HFF-Myc (cell line): ENCODE results near the gene EEF1G.
"Not testable (repeated sequence)": the region's sequence is repeated elsewhere in the genome, so short reads cannot be mapped to it uniquely, and the experiment has no call there.

Source experiments
- DNase-seq: peaks from one replicate; pipeline ENCODE4 v3.0.0-alpha.2; 2011; ENCODE audit warnings: low read depth; ENCODE audit errors: extremely low read depth
- H3K4me3 ChIP-seq: replicated peaks from 2 replicates; pipeline ENCODE4 v1.5.1; 2011; ENCODE audit warnings: low read depth, mild to moderate bottlenecking, control low read depth, low read length
- TF ChIP-seq, protein P1 (sequence below): IDR thresholded peaks from 2 replicates; pipeline ENCODE4 v1.5.1; 2012; ENCODE audit warnings: mild to moderate bottlenecking, low read depth, low read length, control low read depth; ENCODE audit errors: missing control alignments

Gene EEF1G

GRCh38 chr11:62566247-62566646 is 7.4 kb downstream of the EEF1G start:
- no peak overlapping the region for H3K4me3 ChIP-seq
- no peak for DNase-seq
- TF ChIP-seq, protein P1, sequence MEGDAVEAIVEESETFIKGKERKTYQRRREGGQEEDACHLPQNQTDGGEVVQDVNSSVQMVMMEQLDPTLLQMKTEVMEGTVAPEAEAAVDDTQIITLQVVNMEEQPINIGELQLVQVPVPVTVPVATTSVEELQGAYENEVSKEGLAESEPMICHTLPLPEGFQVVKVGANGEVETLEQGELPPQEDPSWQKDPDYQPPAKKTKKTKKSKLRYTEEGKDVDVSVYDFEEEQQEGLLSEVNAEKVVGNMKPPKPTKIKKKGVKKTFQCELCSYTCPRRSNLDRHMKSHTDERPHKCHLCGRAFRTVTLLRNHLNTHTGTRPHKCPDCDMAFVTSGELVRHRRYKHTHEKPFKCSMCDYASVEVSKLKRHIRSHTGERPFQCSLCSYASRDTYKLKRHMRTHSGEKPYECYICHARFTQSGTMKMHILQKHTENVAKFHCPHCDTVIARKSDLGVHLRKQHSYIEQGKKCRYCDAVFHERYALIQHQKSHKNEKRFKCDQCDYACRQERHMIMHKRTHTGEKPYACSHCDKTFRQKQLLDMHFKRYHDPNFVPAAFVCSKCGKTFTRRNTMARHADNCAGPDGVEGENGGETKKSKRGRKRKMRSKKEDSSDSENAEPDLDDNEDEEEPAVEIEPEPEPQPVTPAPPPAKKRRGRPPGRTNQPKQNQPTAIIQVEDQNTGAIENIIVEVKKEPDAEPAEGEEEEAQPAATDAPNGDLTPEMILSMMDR, result no peak

- H3K4me3 ChIP-seq, result no peak overlapping the region
- TF ChIP-seq, protein P1, result no peak
- DNase-seq, result no peak
These were observed 8.4 kb downstream of the EEF1G start for GRCh38 chr11:62565100-62565802.

- not testable (repeated sequence) for H3K4me3 ChIP-seq, DNase-seq
These were observed 11.9 kb downstream of the EEF1G start for GRCh38 chr11:62561677-62562230.

- no peak overlapping the region for H3K4me3 ChIP-seq
- TF ChIP-seq, protein P1, result peak; percentile 87
- peak; percentile 97 for DNase-seq
These were observed 13.1 kb downstream of the EEF1G start for GRCh38 chr11:62560566-62561103.

DNA sequence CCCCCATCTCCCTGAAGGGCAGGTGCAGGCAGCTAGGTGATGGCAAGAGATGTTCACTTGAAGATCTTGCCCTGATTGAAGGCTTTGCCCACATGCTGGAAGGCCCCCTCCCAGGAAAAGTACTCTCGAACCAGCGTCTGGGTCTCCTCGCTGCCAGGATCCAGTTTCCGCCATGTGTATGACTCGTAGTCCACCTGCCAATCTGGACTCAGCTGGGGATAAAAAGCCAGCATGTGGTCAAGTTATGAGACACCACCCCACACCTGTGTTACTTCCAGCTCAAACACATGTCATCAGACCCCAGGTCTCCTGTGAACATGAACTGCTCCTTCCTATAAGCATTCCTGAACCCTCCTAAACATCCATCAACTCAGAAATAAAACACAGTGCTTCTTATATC is 14.1 kb downstream of the EEF1G start:
- not testable (repeated sequence) for DNase-seq

DNA sequence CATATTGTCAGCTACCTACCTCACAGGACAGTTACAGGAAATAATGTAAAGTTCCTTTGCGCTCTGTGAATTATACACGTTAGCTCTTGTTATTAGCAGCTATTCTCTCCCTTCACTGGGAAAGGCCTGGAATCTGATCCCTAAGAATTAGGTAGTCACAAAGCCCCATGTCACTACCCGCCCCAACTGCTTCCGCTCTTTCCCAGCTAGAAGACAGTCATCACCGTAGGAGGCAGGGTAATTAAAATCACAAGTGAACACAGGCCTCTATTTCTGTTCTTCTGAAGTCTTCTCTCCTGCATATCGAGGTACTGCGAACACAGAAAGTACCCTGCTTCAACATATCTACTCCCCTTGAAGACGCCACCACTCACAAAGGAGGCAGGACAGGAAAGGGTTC is 14.5 kb downstream of the EEF1G start:
- TF ChIP-seq, protein P1, result no peak
- no peak for DNase-seq
- H3K4me3 ChIP-seq, result no peak overlapping the region

More for the DNA sequence above, 14.1 kb downstream of the EEF1G start:
- not testable (repeated sequence) for H3K4me3 ChIP-seq

GRCh38 chr11:62558669-62559068 is 15.0 kb downstream of the EEF1G start:
- TF ChIP-seq, protein P1, result no peak
- H3K4me3 ChIP-seq, result no peak overlapping the region
- no peak for DNase-seq
